Left ventricle myocardium inferior (tissue), 1 donor: ENCODE measurements around the gene FXYD6. TPM values are rescaled to one million over a fixed set of nuclear protein-coding genes. Genes with fewer than 3 reads are reported as not detected.

ENCODE experiments used
- DNase-seq: peaks from one replicate; pipeline ENCODE4 v3.0.0-alpha.2; 2020
- H3K27ac ChIP-seq: fragments of 200-600 bp; replicated peaks from 2 replicates; pipeline ENCODE4 v1.8.0; 2021
- H3K27me3 ChIP-seq: fragments of 200-600 bp; 2 replicates; pipeline ENCODE4 v1.8.0; 2021; ENCODE audit warnings: low read depth
- H3K36me3 ChIP-seq: fragments of 200-600 bp; 2 replicates; pipeline ENCODE4 v1.8.0; 2021
- H3K4me1 ChIP-seq: fragments of 200-600 bp; 2 replicates; pipeline ENCODE4 v1.8.0; 2021
- H3K4me3 ChIP-seq: fragments of 200-600 bp; 2 replicates; pipeline ENCODE4 v1.8.0; 2021; ENCODE audit warnings: mild to moderate bottlenecking, moderate library complexity
- H3K9me3 ChIP-seq: fragments of 200-600 bp; replicated peaks from 2 replicates; pipeline ENCODE4 v1.8.0; 2021
- intact Hi-C: fragments of 100-400 bp; cut with micrococcal nuclease; formaldehyde crosslinking; loops from one replicate; pipeline ENCODE4 v1.11.0; 2022
- total RNA-seq: library from RNA; stranded (reverse); fragmentation: NEBNext Ultra II Directional; extraction: Animal tissue kit (Norgen Biotek cat#: 25700); gene quantifications from one replicate; pipeline ENCODE4 v1.2.1, GENCODE V29; 2021
- TF ChIP-seq, protein P1 (sequence below): fragments of 200-600 bp; IDR thresholded peaks from 2 replicates; pipeline ENCODE4 v1.8.0; 2021; ENCODE audit warnings: antibody characterized with exemption, mild to moderate bottlenecking, borderline replicate concordance
- donor health status: DM: no; HTN: yes; CAD: no; lungs with severe emphysema.

Gene FXYD6
- total RNA-seq, 1 donor from 2014 or later = 30.2 TPM

DNA sequence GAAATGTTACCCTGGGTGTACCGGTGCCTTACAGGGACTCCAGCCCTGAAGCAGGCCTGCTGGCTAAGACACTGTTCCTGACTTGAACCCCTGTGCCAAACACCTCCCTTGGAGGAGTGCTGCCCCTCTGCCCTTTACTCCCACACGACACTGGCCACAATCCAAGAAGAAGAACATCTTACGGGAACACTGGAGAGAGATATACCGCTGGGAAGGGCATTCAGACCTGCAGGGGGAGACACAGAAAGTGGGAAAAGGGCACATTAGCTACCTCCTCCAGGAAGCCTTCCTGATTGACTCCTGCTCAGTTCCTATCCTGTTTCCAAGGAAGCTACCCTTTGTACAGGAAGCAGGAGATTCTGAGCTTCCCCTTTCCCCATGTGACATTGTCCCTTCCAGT lies 34.1 kb upstream of the FXYD6 start:
- DNase-seq = no peak
- H3K27ac ChIP-seq = no peak overlapping the region

DNA sequence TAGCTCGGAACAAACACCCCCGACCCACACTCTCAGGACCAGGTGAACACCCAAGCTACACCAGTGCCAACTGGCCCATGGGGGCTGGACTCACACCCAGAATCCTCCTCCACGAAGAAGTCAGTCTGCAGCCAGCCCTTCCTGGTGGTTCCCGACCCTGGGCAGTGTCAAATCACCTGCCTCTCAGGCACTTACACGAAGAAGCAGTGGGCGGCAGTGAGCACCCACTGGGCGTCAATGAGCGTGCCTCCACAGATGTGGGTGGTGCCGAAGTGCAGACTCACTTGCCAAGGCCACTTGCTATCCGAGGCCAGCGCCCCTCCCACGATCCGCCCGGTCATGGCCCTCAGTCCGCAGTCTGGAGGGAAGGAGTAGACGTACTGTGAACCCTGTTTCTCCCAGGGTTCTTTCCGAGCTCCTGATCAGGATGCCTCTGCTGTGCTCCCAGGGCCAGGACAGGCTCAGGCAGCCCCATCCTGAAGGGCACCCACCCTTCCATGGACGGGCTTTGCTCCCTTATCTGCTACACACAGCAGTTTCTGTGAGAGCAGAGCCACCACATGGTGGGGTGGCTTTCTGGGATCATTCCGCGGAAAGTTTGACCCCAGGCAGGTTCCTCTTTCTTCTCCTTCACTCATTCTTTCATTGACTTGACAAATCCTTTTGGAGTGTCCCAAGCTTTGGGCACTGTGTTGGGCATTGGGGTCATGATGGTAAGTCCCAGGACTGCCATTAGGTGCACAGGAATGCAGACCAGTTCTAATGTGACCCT lies 33.3 kb upstream of the FXYD6 start:
- TF ChIP-seq, protein P1, sequence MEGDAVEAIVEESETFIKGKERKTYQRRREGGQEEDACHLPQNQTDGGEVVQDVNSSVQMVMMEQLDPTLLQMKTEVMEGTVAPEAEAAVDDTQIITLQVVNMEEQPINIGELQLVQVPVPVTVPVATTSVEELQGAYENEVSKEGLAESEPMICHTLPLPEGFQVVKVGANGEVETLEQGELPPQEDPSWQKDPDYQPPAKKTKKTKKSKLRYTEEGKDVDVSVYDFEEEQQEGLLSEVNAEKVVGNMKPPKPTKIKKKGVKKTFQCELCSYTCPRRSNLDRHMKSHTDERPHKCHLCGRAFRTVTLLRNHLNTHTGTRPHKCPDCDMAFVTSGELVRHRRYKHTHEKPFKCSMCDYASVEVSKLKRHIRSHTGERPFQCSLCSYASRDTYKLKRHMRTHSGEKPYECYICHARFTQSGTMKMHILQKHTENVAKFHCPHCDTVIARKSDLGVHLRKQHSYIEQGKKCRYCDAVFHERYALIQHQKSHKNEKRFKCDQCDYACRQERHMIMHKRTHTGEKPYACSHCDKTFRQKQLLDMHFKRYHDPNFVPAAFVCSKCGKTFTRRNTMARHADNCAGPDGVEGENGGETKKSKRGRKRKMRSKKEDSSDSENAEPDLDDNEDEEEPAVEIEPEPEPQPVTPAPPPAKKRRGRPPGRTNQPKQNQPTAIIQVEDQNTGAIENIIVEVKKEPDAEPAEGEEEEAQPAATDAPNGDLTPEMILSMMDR = no peak
- no peak for DNase-seq
- Histone ChIP-seq H3K9me3 (no peaks in the 10 kb centered on the region), H3K27ac (no peak overlapping the region), H3K4me3 (no peak overlapping the region), H3K27me3 (peaks cover 11% of the 10 kb centered on the region), H3K36me3 (no peaks in the 10 kb centered on the region), H3K4me1 (peaks cover 6% of the 10 kb centered on the region)
- intact Hi-C loops = loop anchor here (10.0 kb wide), 1 partner anchor 65 kb away; no protein-coding TSS in a partner anchor

More for the DNA sequence above, 34.1 kb upstream of the FXYD6 start:
- TF ChIP-seq, protein P1 = no peak
- Histone ChIP-seq H3K4me1 (peaks cover 6% of the 10 kb centered on the region), H3K9me3 (no peaks in the 10 kb centered on the region), H3K4me3 (no peak overlapping the region), H3K27me3 (peaks cover 11% of the 10 kb centered on the region), H3K36me3 (no peaks in the 10 kb centered on the region)
- intact Hi-C loops = no loop called here

DNA sequence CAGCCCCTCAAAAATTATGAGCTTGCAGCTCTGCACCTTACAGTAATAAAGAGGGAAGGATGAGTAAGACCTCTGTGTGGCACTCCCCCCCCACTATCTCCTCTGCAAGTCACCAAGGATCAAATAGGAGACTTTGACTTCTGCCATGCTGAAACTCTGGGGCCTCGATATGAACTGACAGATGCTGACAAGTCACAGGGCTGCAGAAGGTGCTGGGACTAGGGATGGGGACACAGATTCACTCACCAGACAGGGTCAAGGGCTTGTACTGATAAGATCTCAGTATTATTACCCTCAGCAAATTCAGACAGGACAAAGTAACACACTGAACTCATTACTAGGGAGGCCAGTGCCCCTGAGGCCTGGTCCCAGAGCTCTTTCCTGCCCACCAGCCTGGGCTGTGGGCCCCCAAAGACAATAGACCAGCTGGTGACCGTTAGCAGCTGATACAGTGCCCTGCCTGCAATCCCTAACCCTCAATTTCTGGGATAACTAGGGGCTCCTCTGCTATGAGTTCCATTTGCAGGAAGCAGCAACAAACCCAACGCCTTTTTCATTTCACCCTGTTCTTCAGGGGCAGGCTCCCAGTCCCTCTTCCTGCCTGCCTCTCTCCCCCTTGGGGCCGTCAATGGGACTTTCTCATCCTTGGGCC lies 32.6 kb upstream of the FXYD6 start:
- peaks cover 11% of the 10 kb centered on the region for H3K27me3 ChIP-seq
- DNase-seq = no peak
- H3K4me3 ChIP-seq = no peak overlapping the region
- no peak overlapping the region for H3K27ac ChIP-seq
- H3K4me1 ChIP-seq = peaks cover 6% of the 10 kb centered on the region
- TF ChIP-seq, protein P1 = no peak
- H3K36me3 ChIP-seq = no peaks in the 10 kb centered on the region
- no peaks in the 10 kb centered on the region for H3K9me3 ChIP-seq
- intact Hi-C loops = loop anchor here (10.0 kb wide), 1 partner anchor 64 kb away; no protein-coding TSS in a partner anchor

DNA sequence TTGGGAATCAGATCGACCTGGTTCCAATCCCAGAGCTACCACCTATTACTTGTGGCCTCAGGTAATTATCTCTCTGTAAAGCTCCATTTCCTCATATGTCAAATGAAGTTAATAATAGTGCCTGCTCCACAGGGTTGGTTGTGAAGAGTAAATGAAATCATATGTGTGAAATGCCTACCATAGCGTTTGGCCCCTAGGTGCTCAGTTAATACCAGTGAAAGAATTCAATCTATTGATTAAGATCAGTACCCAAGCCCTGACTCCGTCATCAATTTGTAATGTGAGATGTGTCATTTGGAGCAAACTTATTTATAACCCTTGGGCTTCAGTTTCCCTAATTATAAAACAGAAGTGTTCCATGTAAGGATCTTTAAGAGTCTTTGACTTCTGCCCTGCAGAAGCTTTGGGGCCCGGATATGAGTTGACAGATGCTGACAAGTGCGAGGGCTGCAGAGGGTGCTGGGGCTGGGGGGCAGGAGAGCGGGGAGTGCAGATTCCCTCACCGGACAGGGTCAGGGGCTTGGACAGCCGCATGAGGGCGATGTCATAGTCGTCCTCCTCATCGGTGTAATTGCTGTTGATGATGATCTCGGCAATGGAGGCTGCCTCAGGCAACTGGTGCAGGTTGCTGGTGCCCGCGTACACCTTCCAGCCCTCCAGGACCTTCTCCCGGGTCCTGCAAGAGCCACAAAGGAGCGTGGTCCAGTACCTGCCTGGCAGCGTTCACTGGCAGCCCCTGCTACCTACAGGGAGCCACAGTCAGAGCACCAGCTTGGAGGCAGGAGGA lies 31.8 kb upstream of the FXYD6 start:
- H3K27ac ChIP-seq = no peak overlapping the region
- DNase-seq = no peak
- intact Hi-C loops = loop anchor here (10.0 kb wide), 1 partner anchor 64 kb away; no protein-coding TSS in a partner anchor

More for the DNA sequence above, 31.8 kb upstream of the FXYD6 start:
- peaks cover 6% of the 10 kb centered on the region for H3K4me1 ChIP-seq
- H3K36me3 ChIP-seq = no peaks in the 10 kb centered on the region
- H3K4me3 ChIP-seq = no peak overlapping the region
- TF ChIP-seq, protein P1 = no peak
- H3K27me3 ChIP-seq = peaks cover 11% of the 10 kb centered on the region
- H3K9me3 ChIP-seq = no peaks in the 10 kb centered on the region
